A673 (cell line): Measurements from ENCODE around the gene COMTD1. TPM values are rescaled to one million over a fixed set of nuclear protein-coding genes. Genes with fewer than 3 reads are reported as not detected.
A peak's percentile ranks its signal among the peaks of the same experiment; 100 is the strongest.

ENCODE experiments used
- BruUV-seq: library from RNA; stranded (reverse); fragments of 400-500 nt; replicated peaks from 2 replicates; lab custom pipeline; 2021; lab: Mats Ljungman, UMichigan
- CTCF ChIA-PET: fragments of 300-600 bp; sonication (Branson Sonifier 250); formaldehyde crosslinking; loops from one replicate; lab custom pipeline; 2022; ENCODE audit warnings: antibody characterized with exemption; lab: Charles Lee
- POLR2A ChIA-PET: fragments of 300-600 bp; sonication (Branson Sonifier 250); formaldehyde crosslinking; loops from one replicate; lab custom pipeline; 2022; ENCODE audit warnings: antibody characterized with exemption; ENCODE audit not compliant: low non-redundant PET; lab: Charles Lee
- DNase-seq: peaks from one replicate; pipeline ENCODE4 v3.0.0-alpha.2; 2015; ENCODE audit warnings: low spot score
- H3K27ac ChIP-seq: fragments of 200-600 bp; sonication (generic); 2 replicates; pipeline ENCODE4 v1.5.1; 2016; ENCODE audit warnings: mixed run types, low read depth, mild to moderate bottlenecking, mixed read lengths, antibody characterized with exemption, low read length; ENCODE audit not compliant: poor library complexity, severe bottlenecking
- H3K27me3 ChIP-seq: fragments of 200-600 bp; sonication (generic); replicated peaks from 2 replicates; pipeline ENCODE4 v1.6.1; 2017; ENCODE audit warnings: mixed run types, low read depth, mild to moderate bottlenecking, mixed read lengths, antibody characterized with exemption, low read length; ENCODE audit not compliant: insufficient read depth, poor library complexity
- H3K36me3 ChIP-seq: fragments of 200-600 bp; sonication (generic); 2 replicates; pipeline ENCODE4 v1.6.1; 2016; ENCODE audit warnings: mixed run types, mild to moderate bottlenecking, mixed read lengths, antibody characterized with exemption, low read length; ENCODE audit not compliant: insufficient read depth, poor library complexity, severe bottlenecking
- H3K4me1 ChIP-seq: fragments of 200-600 bp; sonication (generic); 2 replicates; pipeline ENCODE4 v1.6.1; 2017; ENCODE audit warnings: mixed run types, mild to moderate bottlenecking, mixed read lengths, antibody characterized with exemption, low read length; ENCODE audit not compliant: insufficient read depth, poor library complexity, severe bottlenecking
- H3K4me3 ChIP-seq: fragments of 200-600 bp; sonication (generic); 2 replicates; pipeline ENCODE4 v1.5.1; 2016; ENCODE audit warnings: low read depth, mixed run types, mild to moderate bottlenecking, mixed read lengths, low read length; ENCODE audit not compliant: poor library complexity, severe bottlenecking
- H3K9me3 ChIP-seq: fragments of 200-600 bp; sonication (generic); 2 replicates; pipeline ENCODE4 v1.6.1; 2016; ENCODE audit warnings: mixed run types, low read depth, mild to moderate bottlenecking, mixed read lengths, antibody characterized with exemption, low read length; ENCODE audit not compliant: poor library complexity, severe bottlenecking
- CTCF ChIP-seq: fragments of 300-800, 200-600 bp; sonication (generic); conservative IDR thresholded peaks from 2 replicates; pipeline ENCODE4 v1.5.1; 2017; ENCODE audit warnings: low read depth, mild to moderate bottlenecking, antibody characterized with exemption, low read length, moderate library complexity, mixed read lengths
- EZH2 ChIP-seq: fragments of 200-600 bp; sonication (generic); IDR thresholded peaks from 2 replicates; pipeline ENCODE4 v1.6.1; 2017; ENCODE audit warnings: borderline replicate concordance, low read depth, mild to moderate bottlenecking, mixed read lengths, antibody characterized with exemption, low read length; ENCODE audit not compliant: poor library complexity, severe bottlenecking
- intact Hi-C: fragments of 100-400 bp; cut with micrococcal nuclease; formaldehyde crosslinking; loops from one replicate; pipeline ENCODE4 v1.10.0; 2022; ENCODE audit not compliant: unreplicated experiment
- total RNA-seq: library from RNA; stranded (reverse); gene quantifications from 2 replicates; pipeline ENCODE4 v1.2.3, GENCODE V29; 2021

COMTD1 gene
- total RNA-seq, 1 experiment from 2014 or later: 3.4 TPM

- H3K4me3 ChIP-seq: no peak overlapping the region
Observed at GRCh38 chr10:75187961-75188426, 47.8 kb downstream of the COMTD1 start.

GRCh38 chr10:75186310-75186709 lies 49.4 kb downstream of the COMTD1 start:
- no peak overlapping the region for H3K27ac ChIP-seq
- no peaks in the 10 kb centered on the region for H3K27me3 ChIP-seq
- no peak for TF ChIP-seq CTCF
- no peak for TF ChIP-seq EZH2
- POLR2A ChIA-PET: no interaction called here
- H3K4me3 ChIP-seq: no peak overlapping the region
- DNase-seq: no peak
- CTCF ChIA-PET: interaction anchor here (0.7 to 1.0 kb wide), 2 partner anchors 38 to 49 kb away, joined by 6 to 7 read pairs; partner anchors contain the start of gene COMTD1
- no peaks in the 10 kb centered on the region for H3K4me1 ChIP-seq
- intact Hi-C loops: no loop called here
- H3K36me3 ChIP-seq: no peaks in the 10 kb centered on the region
- H3K9me3 ChIP-seq: no peaks in the 10 kb centered on the region
- no TSS peak for BruUV-seq

More at GRCh38 chr10:75187961-75188426, 47.8 kb downstream of the COMTD1 start:
- no peaks in the 10 kb centered on the region for H3K36me3 ChIP-seq
- POLR2A ChIA-PET: no interaction called here
- H3K4me1 ChIP-seq: no peaks in the 10 kb centered on the region
- TF ChIP-seq EZH2 (no peak), CTCF (peak; percentile 68)
- no peaks in the 10 kb centered on the region for H3K27me3 ChIP-seq
- CTCF ChIA-PET: interaction anchor here (0.6 to 1.5 kb wide), 5 partner anchors 21 to 60 kb away, joined by 3 to 10 read pairs (median 6); partner anchors contain the start of gene COMTD1
- intact Hi-C loops: loop anchor here (1.0 kb wide), 1 partner anchor 48 kb away; no protein-coding TSS in a partner anchor
- H3K27ac ChIP-seq: no peak overlapping the region
- no peaks in the 10 kb centered on the region for H3K9me3 ChIP-seq
- peak; percentile 55 for DNase-seq
- BruUV-seq: no TSS peak

Other genes with a start within 250 kb of the COMTD1 start
- 17.1 and 18.1 TPM in 2 replicates for gene SAMD8, start 124.3 kb downstream of the COMTD1 start, total RNA-seq
- 307 and 328 TPM in 2 replicates for gene VDAC2, start 25.2 kb downstream of the COMTD1 start, total RNA-seq
- gene ZNF503, start 165.8 kb upstream of the COMTD1 start, total RNA-seq: 1.2 TPM in 2 replicates
- gene LRMDA, start 195.7 kb upstream of the COMTD1 start, total RNA-seq: not detected in 2 replicates